Measurements from ENCODE around the gene TMEM250.

The TMEM250 gene

GRCh38 chr9:136147038-136147889 lies 28.6 kb upstream of the TMEM250 start:
- DNase-seq: no peak

GRCh38 chr9:136146126-136147037 lies 27.7 kb upstream of the TMEM250 start:
- DNase-seq: no peak

GRCh38 chr9:136145580-136145979 lies 26.9 kb upstream of the TMEM250 start:
- no peak for DNase-seq

- no peak for DNase-seq
Measured at GRCh38 chr9:136144450-136144849, 25.8 kb upstream of the TMEM250 start.

- no peak for DNase-seq
Measured at GRCh38 chr9:136143215-136144001, 24.7 kb upstream of the TMEM250 start.

- DNase-seq: no peak
Measured at GRCh38 chr9:136142859-136143214, 24.2 kb upstream of the TMEM250 start.

- DNase-seq: no peak
Measured at GRCh38 chr9:136142414-136142796, 23.7 kb upstream of the TMEM250 start.

GRCh38 chr9:136141682-136142413 lies 23.2 kb upstream of the TMEM250 start:
- DNase-seq: no peak

- peak; percentile 79 for DNase-seq
Measured at GRCh38 chr9:136140966-136141365, 22.3 kb upstream of the TMEM250 start.

- DNase-seq: no peak
Measured at GRCh38 chr9:136140046-136140445, 21.4 kb upstream of the TMEM250 start.

GRCh38 chr9:136138566-136138965 lies 19.9 kb upstream of the TMEM250 start:
- DNase-seq: no peak

- DNase-seq: no peak
Measured at GRCh38 chr9:136137321-136138265, 18.9 kb upstream of the TMEM250 start.

GRCh38 chr9:136136127-136136925 lies 17.7 kb upstream of the TMEM250 start:
- DNase-seq: no peak

GRCh38 chr9:136135326-136136126 lies 16.9 kb upstream of the TMEM250 start:
- no peak for DNase-seq

- DNase-seq: no peak
Measured at GRCh38 chr9:136133959-136134484, 15.3 kb upstream of the TMEM250 start.

GRCh38 chr9:136133191-136133958 lies 14.7 kb upstream of the TMEM250 start:
- DNase-seq: no peak

GRCh38 chr9:136132512-136133050 lies 13.9 kb upstream of the TMEM250 start:
- DNase-seq: no peak

All from left hindlimb (tissue), 1 donor.